LNCaP clone FGC (cell line): ENCODE data around the gene PRRG4.
A peak's percentile ranks its signal among the peaks of the same experiment; 100 is the strongest.

Experiments
- DNase-seq: peaks from one replicate; pipeline ENCODE4 v3.0.0-alpha.2; 2011; ENCODE audit warnings: low read depth
- H3K4me3 ChIP-seq: 2 replicates; pipeline ENCODE4 v1.5.1; 2011; ENCODE audit warnings: mild to moderate bottlenecking, low read depth, low read length, control low read depth
- CTCF ChIP-seq: IDR thresholded peaks from 2 replicates; pipeline ENCODE4 v1.5.1; 2012; ENCODE audit warnings: mild to moderate bottlenecking; ENCODE audit not compliant: control insufficient read depth, insufficient read depth; ENCODE audit errors: extremely low read depth

Gene PRRG4

DNA sequence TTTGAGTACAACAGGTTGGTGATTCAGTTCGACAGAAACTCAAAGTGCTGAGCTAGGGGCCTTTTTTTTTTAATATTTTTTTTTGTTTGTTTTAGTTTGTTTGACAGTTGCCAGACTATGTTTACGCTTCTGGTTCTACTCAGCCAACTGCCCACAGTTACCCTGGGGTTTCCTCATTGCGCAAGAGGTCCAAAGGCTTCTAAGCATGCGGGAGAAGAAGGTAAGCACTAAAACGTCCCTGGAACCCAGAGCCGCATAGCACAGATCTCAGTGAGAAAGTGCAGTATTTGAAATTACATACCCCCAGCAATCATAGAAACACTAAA lies 649 bp downstream of the PRRG4 start:
- peak overlapping the region; percentile 67 for H3K4me3 ChIP-seq
- DNase-seq: peak; percentile 87
- no peak for TF ChIP-seq CTCF

DNA sequence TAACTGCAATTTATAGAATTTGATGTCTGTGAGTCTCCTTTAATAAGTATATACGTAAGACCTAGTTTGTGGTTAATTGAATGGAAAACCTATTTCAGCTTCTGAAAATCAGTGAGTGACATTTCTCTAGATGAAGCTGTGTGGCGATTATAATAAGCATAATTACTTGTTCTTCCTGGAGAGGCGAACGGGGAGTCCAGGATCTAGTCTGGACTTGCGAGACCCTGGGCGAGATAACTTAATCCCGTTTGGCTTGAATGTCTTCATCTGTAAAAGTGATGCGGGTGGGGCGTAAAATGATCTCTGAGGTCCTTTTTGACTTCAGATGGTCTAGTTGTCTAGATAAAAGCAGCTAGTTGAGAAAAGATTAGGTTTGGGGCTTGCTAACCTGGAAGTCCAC lies 1.1 kb downstream of the PRRG4 start:
- no peak for TF ChIP-seq CTCF
- DNase-seq: no peak
- H3K4me3 ChIP-seq: peak overlapping the region; percentile 67; the same call in 1 of the 2 replicates

- TF ChIP-seq CTCF: no peak
- no peak overlapping the region for H3K4me3 ChIP-seq
- DNase-seq: no peak
Observed at GRCh38 chr11:32831221-32831620, 1.5 kb downstream of the PRRG4 start.

- no peak for DNase-seq
- no peak for TF ChIP-seq CTCF
- H3K4me3 ChIP-seq: no peak overlapping the region
Observed at GRCh38 chr11:32833921-32834320, 4.2 kb downstream of the PRRG4 start.

DNA sequence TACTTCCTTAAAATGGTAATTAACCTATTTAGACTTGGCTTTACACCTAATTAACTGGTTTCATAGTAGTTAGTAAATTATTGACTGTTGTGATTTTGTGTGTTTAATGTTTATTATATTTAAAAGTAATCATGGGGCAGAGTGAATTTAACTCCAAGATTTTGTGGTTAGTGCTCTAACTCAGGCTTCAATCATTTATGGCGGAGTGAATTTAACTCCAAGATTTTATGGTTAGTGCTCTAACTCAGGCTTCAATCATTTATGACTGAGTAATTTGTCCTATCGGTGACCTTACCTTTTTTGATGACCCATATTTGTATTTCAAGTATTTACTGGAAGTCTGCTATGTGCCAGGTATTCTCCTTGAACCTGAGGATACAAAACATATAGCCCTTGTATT lies 7.2 kb downstream of the PRRG4 start:
- no peak for TF ChIP-seq CTCF
- no peak overlapping the region for H3K4me3 ChIP-seq
- no peak for DNase-seq

DNA sequence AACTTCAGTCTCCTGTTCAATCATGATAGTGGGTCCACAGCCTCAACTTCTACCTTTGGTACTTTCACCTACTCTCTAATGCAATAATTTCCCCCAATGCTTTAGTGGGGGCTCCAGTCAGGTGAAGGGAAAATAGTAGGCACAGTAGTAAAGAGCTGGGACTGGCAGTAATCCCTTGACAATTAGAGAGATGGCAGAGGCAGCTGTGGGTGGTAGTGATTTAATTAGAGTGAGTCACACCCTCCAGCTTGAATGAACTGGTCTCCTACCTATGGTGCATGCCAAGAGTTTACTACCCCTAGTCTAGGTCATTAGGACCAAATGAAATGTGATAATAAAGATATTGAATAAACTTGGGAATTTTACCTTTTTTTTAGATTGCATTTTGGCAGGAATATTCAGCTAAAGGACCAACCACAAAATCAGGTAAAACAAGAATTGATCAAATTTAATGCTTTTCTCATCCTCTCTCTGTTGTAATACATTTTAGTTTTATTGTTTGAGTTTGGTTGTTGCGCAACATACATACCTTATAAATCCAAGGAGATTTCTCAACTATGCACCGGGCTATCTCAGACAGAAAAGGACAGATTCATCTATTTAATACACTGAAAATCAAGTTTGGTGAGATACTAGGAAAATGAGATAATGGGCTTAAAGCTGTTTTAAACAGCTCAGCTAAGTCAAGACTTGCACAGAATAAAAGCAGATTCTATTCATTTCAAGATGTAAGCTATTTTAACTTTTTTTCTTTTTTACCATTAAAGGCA lies 9.0 kb downstream of the PRRG4 start:
- TF ChIP-seq CTCF: no peak
- DNase-seq: peak; percentile 46
- no peak overlapping the region for H3K4me3 ChIP-seq

DNA sequence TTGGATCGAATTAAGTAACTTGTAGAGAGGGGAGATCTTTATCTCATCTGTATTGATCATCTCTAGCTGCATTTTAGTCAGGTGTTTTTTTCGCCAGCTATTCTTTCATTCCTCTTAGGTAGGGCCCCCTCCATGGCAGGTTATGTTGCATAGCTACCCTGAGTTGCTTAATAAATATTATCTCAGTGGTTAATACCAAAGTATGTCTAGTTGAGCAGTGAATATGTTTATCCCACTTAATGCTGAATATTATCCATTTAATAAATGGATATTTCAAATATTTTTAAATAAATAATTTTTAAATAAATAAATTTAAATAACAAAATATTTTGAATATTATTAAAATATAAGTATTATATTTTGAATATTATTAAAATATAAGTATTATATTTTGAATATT lies 9.6 kb downstream of the PRRG4 start:
- no peak overlapping the region for H3K4me3 ChIP-seq
- TF ChIP-seq CTCF: no peak
- no peak for DNase-seq
